Upper lobe of left lung (tissue), 4 donors: ENCODE measurements around the gene POLR2J3.
"Not testable (repeated sequence)": the region's sequence is repeated elsewhere in the genome, so short reads cannot be mapped to it uniquely, and the experiment has no call there.

Experiments
- EP300 ChIP-seq, 4 donors: sonication (generic); formaldehyde crosslinking; IDR thresholded peaks; one replicate each; pipeline ENCODE4 v1.5.1; 2017; ENCODE audit warnings: antibody characterized with exemption in 4 of 4, control low read depth in 2 of 4
- TF ChIP-seq, protein P1 (sequence below), 6 experiments: fragments of 450-650 bp in 4 of 6; fragments of 200-600 bp in 2 of 6; sonication (generic) in 2 of 6; IDR thresholded peaks; one replicate each; pipeline ENCODE4 v1.5.1; 2016 to 2019; ENCODE audit warnings: antibody characterized with exemption in 6 of 6

DNA sequence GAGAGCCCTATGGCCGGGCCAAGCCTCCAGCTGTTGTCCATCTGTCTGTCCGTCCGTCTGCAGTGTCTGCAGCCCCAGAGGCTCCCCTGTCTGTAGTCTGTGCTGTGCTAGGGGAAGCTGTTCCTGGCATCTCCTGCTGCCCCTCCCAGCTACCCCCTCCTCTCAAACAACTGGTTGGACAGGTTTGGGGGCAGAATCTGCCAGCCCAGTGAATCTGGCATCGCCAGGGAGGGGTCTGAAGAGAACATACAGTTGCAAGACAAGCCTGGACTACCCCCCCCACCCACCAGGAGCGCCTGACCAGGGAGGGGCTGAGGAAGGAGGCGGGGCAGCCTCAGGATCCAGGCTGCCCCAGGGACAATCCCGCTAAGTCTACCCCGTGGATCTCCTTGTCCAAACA, 28.8 kb downstream of the POLR2J3 start, which contains the start of gene UPK3BL2:
- TF ChIP-seq, protein P1, sequence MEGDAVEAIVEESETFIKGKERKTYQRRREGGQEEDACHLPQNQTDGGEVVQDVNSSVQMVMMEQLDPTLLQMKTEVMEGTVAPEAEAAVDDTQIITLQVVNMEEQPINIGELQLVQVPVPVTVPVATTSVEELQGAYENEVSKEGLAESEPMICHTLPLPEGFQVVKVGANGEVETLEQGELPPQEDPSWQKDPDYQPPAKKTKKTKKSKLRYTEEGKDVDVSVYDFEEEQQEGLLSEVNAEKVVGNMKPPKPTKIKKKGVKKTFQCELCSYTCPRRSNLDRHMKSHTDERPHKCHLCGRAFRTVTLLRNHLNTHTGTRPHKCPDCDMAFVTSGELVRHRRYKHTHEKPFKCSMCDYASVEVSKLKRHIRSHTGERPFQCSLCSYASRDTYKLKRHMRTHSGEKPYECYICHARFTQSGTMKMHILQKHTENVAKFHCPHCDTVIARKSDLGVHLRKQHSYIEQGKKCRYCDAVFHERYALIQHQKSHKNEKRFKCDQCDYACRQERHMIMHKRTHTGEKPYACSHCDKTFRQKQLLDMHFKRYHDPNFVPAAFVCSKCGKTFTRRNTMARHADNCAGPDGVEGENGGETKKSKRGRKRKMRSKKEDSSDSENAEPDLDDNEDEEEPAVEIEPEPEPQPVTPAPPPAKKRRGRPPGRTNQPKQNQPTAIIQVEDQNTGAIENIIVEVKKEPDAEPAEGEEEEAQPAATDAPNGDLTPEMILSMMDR (IDR thresholded peaks at IDR 0.05) = not testable (repeated sequence)
- TF ChIP-seq EP300 (IDR thresholded peaks at IDR 0.05) = not testable (repeated sequence)
